ENCODE measurements around the gene CD164L2.
"Not testable (repeated sequence)": the region's sequence is repeated elsewhere in the genome, so short reads cannot be mapped to it uniquely, and the experiment has no call there.

CD164L2 gene

DNA sequence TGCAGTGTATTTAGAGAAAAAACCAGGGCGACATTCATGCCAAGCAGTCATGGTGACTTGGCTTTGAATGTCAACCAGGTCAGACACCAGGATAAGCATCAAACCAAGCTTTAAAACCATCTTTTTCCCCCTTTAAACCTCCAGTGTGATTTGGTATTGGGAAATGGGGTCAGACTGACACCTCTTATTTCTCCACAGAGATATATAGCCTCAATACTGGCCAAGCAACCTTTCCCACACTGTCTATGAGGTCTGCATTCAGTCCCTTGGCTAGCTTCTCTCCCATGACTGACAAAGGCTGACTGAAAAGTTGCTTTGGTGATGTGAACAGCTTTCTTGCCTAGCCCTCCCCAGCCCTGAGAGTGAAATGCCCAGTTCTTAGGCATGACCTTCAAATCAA, 31.0 kb upstream of the CD164L2 start:
- TF ChIP-seq JUND (IDR thresholded peaks at IDR 0.05; ENCODE audit: low read depth): no peak
- in situ Hi-C loops (cut with HindIII; ENCODE audit: low pct_unique_long_range_greater_than_20kb, low sequenced_read_pairs): no loop called here

DNA sequence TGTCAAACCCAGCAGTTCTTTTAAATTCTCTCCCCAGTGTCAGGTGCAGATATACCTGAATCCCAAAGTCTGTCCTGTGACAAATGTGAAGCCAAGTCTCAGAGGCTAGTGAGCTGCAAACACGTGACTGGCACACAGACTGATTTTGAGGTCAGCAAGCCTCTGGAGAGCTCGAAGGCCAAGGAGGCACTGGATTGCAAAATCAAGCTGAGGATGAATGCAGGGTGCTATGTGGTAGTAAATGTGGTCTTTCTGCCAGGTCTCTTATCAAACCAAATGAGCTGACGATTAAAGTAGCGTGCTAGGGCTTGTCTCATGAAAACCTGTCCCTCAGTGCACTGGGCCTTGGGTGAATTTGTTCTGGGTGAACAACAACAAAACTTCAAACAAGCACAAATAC, 29.9 kb upstream of the CD164L2 start:
- TF ChIP-seq JUND (IDR thresholded peaks at IDR 0.05; ENCODE audit: low read depth): no peak
- in situ Hi-C loops (cut with HindIII; ENCODE audit: low pct_unique_long_range_greater_than_20kb, low sequenced_read_pairs): no loop called here
- no peak for DNase-seq (ENCODE audit: low read depth in 1 of 2, low spot score in 1 of 2)

More for the DNA sequence above, 31.0 kb upstream of the CD164L2 start:
- no peak for DNase-seq (ENCODE audit: low read depth in 1 of 2, low spot score in 1 of 2)

DNA sequence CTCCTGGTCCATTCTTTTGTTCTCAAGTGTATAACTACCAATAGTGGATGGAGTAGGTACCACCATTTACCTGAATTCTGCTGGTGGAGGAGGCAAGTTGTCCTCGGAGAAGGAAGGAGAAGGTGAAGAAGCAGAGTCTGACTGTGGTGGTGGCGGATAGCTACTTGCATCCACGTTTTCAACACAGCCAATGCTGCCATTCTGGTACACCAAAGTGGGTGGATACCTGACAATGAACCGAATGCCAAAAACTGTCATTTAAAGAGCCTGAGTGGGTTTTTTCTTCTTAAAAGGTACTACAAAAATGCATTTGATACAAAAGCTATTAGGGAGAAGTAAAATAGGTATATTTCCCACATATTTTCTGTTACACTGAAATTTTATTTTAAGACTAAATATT, 29.4 kb upstream of the CD164L2 start:
- no peak for TF ChIP-seq JUND (IDR thresholded peaks at IDR 0.05; ENCODE audit: low read depth)

DNA sequence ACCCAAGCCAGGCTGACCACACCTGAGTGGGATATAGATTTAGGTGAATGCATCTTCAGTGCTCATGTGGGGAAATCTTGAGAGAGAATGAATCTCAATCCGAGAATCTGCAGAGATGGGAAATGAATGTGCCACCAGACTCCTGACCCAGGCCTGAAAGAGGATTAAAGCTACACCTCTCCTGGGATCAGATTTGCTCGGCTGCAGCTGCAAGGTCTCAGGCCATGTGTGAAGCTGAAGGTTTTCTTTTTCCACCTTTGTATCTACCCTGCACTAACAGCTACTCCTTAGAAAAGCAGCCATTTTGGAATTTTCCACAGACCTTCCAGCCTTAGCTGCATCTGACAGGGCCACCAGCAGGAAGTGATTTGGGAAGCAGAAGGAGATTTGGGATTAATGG, 27.6 kb upstream of the CD164L2 start:
- DNase-seq (ENCODE audit: low read depth in 1 of 2, low spot score in 1 of 2): no peak
- TF ChIP-seq JUND (IDR thresholded peaks at IDR 0.05; ENCODE audit: low read depth): no peak
- in situ Hi-C loops (cut with HindIII; ENCODE audit: low pct_unique_long_range_greater_than_20kb, low sequenced_read_pairs): no loop called here

More for the DNA sequence above, 29.4 kb upstream of the CD164L2 start:
- DNase-seq (ENCODE audit: low read depth in 1 of 2, low spot score in 1 of 2): no peak
- in situ Hi-C loops (cut with HindIII; ENCODE audit: low pct_unique_long_range_greater_than_20kb, low sequenced_read_pairs): no loop called here

DNA sequence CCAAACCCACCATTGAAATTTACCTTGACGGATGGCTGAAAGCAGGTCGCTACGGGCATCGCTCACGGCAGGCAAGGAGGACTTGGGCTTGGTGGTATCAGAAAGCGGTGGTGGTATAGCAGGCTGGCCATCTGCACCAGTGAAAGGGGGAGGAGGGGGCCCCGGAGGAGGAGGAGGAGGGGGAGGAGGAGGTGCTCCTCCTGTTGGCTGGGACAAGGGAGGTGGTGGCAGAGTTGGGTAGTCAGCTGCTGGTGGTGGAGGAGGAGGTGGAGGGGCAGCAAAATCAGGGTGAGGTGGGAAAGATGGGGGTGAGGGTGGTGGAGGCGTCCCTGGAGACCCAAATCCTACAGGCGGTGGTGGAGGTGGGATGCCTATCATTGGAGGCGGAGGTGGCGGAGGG, 26.5 kb upstream of the CD164L2 start:
- in situ Hi-C loops (cut with HindIII; ENCODE audit: low pct_unique_long_range_greater_than_20kb, low sequenced_read_pairs): no loop called here
- no peak for TF ChIP-seq JUND (IDR thresholded peaks at IDR 0.05; ENCODE audit: low read depth)
- no peak for DNase-seq (ENCODE audit: low read depth in 1 of 2, low spot score in 1 of 2)

DNA sequence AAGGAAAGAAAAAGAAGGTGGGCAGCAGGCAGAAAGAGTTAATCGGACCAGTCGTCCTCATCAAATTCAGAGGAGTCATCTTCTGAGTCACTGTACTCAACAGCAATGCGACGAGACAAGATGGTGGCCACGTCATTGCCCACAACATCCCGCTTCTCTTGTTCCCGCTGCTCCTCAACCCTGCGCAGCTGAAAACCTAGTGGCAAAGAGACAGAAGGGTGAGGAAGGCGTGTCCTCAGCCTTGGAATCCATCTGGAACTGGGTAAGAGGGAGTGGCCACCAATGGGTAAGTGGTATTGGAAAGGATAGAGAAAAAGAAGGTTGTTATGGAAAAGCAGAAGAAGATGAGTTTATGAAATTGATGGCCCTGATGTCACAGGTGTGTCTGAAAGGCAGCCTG, 25.0 kb upstream of the CD164L2 start:
- in situ Hi-C loops (cut with HindIII; ENCODE audit: low pct_unique_long_range_greater_than_20kb, low sequenced_read_pairs): no loop called here
- DNase-seq (ENCODE audit: low read depth in 1 of 2, low spot score in 1 of 2): no peak
- no peak for TF ChIP-seq JUND (IDR thresholded peaks at IDR 0.05; ENCODE audit: low read depth)

DNA sequence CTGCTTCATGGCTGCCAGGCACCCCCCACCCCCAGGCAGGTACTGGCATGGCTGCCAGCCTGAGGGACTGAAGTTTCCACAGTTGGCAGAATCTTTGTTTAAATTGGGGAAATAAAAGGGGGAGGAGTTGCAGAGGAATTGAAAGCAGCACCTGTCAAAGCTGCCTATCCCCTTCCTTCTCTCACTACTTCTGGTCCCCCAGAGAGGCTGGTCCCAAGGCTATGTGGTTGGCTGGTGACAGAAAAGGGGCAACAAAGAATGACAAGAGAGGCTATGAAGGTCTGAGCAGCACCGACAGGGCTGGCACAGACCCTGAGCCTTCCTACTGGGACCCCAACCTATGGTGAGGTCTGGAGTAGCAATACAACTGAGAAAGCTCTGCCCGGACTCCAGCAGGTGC, 23.7 kb upstream of the CD164L2 start:
- in situ Hi-C loops (cut with HindIII; ENCODE audit: low pct_unique_long_range_greater_than_20kb, low sequenced_read_pairs); DNase-seq (ENCODE audit: low read depth in 1 of 2, low spot score in 1 of 2): not testable (repeated sequence)

DNA sequence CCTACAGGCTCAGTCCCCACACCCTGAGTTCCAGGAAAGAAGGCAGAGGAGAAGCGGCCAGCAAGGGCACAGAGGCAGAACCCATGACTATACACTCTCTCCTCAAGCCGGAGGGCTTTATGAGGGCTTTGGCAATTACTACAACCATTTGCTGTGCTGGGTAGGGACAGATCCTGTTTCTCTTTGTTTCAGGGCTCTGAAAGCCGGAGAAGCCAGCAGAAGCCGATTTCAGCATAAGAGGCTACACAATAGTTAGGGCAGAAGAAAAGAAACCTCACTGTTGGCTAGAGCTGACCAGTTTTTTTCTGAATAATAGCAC, 23.2 kb upstream of the CD164L2 start:
- DNase-seq (ENCODE audit: low read depth in 1 of 2, low spot score in 1 of 2): no peak
- in situ Hi-C loops (cut with HindIII; ENCODE audit: low pct_unique_long_range_greater_than_20kb, low sequenced_read_pairs): no loop called here
- no peak for TF ChIP-seq JUND (IDR thresholded peaks at IDR 0.05; ENCODE audit: low read depth)

DNA sequence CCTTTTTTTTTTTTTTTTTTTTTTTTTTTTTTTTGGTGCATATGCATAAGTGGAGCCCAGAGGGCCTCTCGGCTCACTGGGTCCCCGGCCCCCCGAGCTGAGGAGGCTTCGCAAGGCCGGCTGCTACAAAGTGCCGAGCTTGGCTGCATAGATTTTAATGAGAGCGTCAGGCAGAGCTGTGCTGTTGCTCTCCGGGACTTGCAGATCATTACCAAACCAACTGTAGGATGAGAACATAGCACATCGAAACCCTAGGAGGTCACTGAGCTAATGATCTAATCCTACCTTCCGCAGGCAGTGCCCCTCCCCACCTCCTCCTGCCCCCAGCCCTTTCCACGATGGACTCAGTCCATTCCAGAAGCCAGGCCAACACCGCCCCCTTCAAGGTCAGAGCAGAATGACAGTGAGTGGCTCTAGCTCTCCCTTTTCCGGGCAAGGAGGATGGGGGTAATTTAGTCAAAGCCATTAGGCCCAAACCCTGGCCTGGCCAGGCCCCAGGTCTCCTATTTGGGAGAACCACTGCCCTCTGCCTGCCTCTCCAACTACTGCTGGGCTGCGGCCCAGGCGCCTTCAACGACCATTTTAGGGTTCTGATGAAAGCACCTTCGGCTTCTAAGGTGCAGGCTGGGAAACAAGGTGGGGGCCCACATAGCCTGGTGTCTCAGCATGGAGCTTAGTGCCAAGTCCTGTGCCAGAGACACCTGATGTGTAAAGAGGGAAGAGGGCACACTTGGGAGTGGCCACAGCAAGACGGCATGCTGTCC, 22.6 kb upstream of the CD164L2 start:
- DNase-seq (ENCODE audit: low read depth in 1 of 2, low spot score in 1 of 2); in situ Hi-C loops (cut with HindIII; ENCODE audit: low pct_unique_long_range_greater_than_20kb, low sequenced_read_pairs): not testable (repeated sequence)

DNA sequence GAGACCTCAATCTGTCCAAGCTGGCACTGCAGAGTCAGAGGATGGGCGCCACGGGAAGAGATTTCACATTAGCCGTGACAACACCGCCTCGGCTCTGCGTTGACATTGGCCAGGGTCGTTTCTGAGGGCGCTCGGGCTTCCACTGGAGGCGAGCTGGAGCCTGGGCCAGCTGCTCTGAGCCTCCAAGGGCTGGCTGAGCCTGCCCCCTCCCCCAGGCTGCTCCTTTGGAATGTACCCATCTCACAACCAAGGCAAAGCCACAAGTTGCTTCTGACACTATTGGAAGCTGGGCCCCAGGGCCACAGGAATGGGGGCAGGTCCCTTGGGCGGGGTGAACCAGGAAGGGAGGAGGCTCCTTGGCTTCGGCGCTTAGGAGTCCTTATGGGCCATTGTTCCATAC, 21.9 kb upstream of the CD164L2 start:
- in situ Hi-C loops (cut with HindIII; ENCODE audit: low pct_unique_long_range_greater_than_20kb, low sequenced_read_pairs): no loop called here
- no peak for DNase-seq (ENCODE audit: low read depth in 1 of 2, low spot score in 1 of 2)
- TF ChIP-seq JUND (IDR thresholded peaks at IDR 0.05; ENCODE audit: low read depth): no peak

DNA sequence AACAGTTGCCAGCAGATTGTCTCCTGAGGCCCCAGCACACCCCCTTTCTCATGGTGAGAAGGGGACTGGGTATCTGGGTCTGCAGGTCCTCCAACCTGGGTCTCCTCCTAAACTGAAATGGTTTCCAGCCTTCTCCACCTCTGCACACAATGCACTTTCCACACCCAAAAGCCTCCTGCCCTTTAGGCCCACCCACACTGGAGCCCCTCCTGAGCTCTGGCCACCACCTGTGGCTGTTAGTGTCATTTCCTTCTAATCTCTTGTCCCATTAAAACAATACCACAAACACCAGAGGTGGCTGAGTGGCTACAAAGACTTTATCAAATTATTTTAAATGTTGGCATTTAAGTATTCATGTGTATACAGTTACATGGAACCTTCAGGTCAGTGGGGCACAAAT, 20.8 kb upstream of the CD164L2 start:
- DNase-seq (ENCODE audit: low read depth in 1 of 2, low spot score in 1 of 2): no peak
- in situ Hi-C loops (cut with HindIII; ENCODE audit: low pct_unique_long_range_greater_than_20kb, low sequenced_read_pairs): no loop called here
- TF ChIP-seq JUND (IDR thresholded peaks at IDR 0.05; ENCODE audit: low read depth): no peak

DNA sequence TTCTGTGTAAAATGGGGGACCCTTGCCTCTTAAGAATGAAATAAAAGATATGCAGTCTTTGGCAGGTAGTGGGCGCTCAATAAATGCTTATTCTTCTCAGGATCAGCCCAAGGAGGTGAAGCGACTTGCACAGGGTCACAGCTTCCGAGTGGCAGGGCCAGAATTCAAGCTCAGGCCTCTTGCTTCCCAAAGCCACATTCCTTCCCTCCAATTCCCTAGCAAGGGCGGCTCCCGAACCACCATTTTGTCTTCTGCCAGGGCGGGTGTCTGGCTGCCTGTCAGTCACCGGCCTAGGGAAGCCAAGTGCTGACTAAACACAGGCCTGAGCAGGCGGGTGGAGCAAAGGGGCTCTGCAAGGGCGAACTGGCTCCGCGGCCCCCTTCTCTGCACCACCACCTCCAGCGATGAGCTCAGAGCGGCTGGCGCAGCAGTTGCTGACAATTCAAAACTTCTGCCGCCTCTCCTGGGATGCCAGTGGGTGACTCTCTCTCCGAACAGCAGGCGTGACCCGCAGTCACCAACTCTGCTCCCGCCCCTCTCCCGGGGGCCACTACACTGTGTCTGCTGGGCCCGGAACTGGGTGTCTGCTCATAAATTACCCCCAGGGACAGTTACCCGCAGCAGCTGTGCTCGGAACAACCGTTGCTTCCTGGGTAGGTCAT, 20.1 kb upstream of the CD164L2 start:
- no peak for DNase-seq (ENCODE audit: low read depth in 1 of 2, low spot score in 1 of 2)

DNA sequence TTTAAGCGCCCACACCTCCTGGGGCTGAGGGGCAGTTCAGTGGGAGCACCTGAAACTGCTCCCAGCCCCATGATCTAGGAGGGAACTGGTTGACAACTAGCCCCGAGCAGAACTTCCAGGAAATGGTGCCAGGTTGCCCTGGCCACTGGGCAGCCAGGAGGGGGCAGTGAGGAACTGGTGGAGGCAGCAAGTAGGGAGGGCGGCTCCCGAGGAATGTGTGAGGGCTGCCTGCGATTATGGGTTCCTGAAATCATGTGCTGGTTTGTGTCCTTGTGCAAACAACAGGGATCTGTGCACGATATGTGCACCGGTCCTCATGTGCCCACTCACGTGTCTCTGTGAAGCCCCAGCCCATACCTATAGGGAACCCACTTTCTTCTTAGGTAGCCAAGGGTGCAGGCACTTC, 19.2 kb upstream of the CD164L2 start:
- in situ Hi-C loops (cut with HindIII; ENCODE audit: low pct_unique_long_range_greater_than_20kb, low sequenced_read_pairs): no loop called here
- peak in 1 of 2 experiments; percentile 57 for DNase-seq (ENCODE audit: low read depth in 1 of 2, low spot score in 1 of 2)
- TF ChIP-seq JUND (IDR thresholded peaks at IDR 0.05; ENCODE audit: low read depth): no peak

More for the DNA sequence above, 20.1 kb upstream of the CD164L2 start:
- TF ChIP-seq JUND (IDR thresholded peaks at IDR 0.05; ENCODE audit: low read depth): no peak
- in situ Hi-C loops (cut with HindIII; ENCODE audit: low pct_unique_long_range_greater_than_20kb, low sequenced_read_pairs): no loop called here

DNA sequence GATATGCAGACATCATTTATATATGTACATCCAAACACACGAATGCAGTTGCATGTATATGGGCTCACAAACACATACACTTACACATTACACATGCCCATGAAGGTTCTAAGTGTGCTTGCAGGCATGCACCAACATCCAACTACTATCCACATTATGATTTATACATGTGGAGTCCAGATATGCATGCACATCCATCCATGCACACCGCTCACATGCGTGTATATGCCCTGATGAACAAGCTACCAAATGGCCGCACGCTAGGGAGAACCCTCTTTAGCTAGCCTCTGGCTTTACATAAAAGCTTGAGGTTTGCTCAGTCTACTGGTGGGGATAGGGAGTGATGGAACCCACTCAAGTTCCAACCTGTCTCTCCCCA, 17.8 kb upstream of the CD164L2 start:
- in situ Hi-C loops (cut with HindIII; ENCODE audit: low pct_unique_long_range_greater_than_20kb, low sequenced_read_pairs): no loop called here
- no peak for TF ChIP-seq JUND (IDR thresholded peaks at IDR 0.05; ENCODE audit: low read depth)
- no peak for DNase-seq (ENCODE audit: low read depth in 1 of 2, low spot score in 1 of 2)

Measured in T47D (cell line).